SKM-1 (cell line): ENCODE results near the gene TMIGD3.

Experiments
- DNase-seq: peaks from one replicate; lab custom pipeline; 2025; ENCODE audit not compliant: unreplicated experiment; lab: John Stamatoyannopoulos, UW

The TMIGD3 gene

DNA sequence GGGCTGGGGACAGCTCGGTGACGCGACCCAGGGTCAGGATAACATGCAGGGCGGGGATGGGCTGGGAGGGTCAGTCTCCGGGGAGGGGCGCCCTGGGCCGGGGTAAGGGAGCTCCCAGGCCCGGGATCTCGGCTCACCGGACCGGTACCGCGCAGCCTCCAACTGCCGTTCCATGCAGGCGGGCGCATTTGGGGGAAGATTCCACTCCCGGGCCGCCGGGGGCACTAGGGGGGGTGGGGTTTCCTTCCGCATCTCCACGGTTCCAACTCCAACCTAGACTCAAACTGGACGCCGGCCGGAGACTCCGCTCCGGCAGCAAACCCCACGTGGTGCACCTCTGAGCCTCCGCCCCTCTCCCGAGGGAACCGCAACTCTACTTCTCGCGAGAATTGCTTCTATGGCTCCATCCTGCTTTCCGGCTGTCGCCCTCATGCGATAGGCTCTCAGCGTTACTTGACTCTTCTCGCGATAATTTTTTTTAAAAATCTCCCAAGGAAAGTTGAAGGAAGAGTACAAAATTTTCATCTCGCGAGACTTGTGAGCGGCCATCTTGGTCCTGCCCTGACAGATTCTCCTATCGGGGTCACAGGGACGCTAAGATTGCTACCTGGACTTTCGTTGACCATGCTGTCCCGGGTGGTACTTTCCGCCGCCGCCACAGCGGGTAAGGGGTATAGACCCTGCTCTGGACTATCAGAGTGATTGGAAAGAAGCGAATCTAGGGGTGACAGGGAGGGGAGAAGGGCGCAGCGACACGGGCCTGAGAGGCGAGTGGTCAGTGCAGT is 54.3 kb downstream of the TMIGD3 start, which contains the start of the genes ATP5PB and WDR77:
ATP5PB (plus strand) TSS at position 547 of the 785 bp plus-strand sequence; CDS start at position 625, 78 bp downstream.
WDR77 (minus strand) TSS at position 339 of the 785 bp plus-strand sequence; CDS start at position 252, 87 bp downstream.
- DNase-seq: peak; percentile 98

DNA sequence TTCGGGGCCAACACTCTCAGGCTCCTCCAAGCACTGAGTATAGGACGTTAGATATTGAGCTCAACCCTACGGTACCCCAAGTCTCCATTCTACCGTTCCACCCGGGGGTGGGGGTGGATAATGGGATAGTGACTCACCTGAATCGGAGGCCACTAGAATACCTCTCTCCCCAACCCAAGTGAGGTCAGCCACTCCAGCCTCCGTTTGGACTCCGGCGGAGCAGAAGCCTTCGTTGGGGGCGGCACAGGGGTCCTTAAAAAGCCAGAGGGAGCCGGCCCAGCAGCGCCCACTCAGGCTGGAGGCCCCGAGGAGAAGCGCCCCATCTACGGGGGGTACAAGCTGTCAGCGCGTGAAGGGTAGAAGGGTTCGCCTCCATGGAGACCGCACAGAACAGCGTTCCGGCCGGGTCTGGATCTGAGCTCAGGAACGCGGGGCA is 54.9 kb downstream of the TMIGD3 start:
- DNase-seq: no peak

GRCh38 chr1:111446967-111447892 is 56.2 kb downstream of the TMIGD3 start:
- no peak for DNase-seq

DNA sequence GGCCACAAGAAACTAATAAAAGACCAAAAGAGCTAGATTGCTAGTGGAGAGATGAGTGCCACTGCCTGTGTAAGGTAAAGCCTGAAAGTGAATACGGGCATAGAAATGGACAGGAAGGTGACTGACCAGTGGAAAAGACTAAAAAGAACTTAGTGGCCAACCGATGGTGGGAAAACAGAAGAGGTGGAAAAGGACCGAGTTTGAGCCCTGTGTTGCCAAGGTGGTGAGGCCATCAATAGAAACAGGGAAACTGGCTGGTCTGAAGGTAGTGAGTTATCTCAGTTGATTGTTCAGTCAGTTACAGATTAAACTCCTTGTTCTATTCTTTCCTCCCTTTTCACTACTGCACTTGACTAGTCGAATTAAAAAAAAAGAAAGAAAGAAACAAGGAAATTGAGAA is 56.9 kb downstream of the TMIGD3 start:
- DNase-seq: no peak

DNA sequence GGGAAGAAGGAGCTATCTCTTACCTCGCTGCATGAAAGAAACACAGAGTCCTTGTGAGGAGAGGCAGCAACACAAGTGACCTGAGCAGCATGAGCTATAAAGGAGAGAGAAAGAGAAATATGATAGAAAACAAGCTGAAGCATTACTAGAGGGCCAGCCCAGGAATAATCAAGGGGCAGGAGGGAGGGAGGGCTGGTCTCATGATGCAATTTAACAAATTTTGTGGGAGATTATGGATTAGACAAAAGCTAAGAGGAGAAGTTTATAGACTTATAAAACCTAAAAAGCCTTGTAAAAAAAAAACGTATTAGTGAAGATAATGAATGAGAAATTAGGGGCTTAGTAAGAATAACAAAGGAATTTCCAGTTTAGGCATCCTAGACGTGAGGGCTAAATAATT is 59.4 kb downstream of the TMIGD3 start:
- DNase-seq: no peak

DNA sequence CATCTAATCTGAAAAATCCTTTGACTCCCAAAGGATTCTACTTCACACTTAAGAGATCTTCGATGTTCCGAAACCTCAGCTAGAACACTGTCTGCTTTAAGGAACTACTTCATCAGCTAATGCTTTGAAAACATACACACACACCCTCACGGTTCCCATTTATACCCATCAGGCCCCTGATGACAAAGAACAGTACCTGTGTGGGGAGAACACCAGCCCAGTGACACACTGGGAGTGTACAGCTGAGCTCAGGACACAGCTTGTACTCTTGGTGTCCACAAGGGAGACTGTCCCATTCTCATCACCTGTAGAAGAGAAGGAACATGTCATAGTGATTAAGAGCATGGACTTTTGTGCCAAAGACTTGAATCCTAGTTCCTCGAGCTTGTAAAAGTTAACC is 61.0 kb downstream of the TMIGD3 start:
- no peak for DNase-seq

GRCh38 chr1:111441573-111442192 is 61.8 kb downstream of the TMIGD3 start:
- no peak for DNase-seq

DNA sequence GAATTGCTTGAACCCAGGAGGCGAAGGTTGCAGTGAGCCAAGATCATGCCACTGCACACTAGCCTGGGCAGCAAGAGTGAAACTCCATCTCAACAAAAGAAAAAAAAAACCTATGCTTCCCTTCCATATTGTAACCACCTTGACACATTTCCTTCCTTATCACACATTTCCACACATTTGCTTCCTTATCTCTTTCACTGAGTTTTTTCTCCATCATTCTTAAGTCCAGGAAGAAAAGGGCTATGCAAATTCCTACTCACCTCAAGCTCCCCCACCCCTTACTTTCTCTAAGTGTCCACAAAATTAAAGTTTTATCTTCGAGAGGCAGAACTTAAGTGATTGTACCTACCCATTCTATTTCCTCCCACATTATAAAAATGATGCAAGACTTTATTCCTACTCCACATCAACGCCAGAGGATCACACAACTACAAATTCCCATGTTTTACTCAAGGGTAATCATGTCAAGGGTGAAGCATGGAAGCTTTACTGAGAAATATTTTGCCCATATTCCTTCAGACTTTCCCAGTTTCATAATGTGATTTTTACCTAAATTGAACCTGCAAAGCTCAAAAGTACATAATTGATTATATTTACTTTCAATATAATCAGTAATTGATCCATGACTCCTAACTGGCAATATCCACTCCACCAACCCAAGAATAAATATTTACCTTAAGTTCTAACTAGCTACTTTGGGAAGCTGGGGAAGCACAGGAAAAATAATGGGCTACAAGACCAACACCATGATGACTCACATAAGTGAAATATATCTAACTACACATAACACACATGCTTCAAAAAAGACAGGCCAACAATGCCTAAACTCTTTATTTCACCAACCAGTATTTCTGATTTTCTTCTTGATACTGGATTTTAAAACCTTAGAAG is 63.7 kb downstream of the TMIGD3 start:
- DNase-seq: no peak

- DNase-seq: no peak
These were observed 66.7 kb downstream of the TMIGD3 start for GRCh38 chr1:111436726-111437125.
